Left cardiac atrium (tissue), 4 donors: ENCODE measurements around the gene NOL3. TPM values are rescaled to one million over a fixed set of nuclear protein-coding genes. Genes with fewer than 3 reads are reported as not detected.

Source experiments
- ATAC-seq, 2 donors: fragments of 200-7000 bp; cut with Tn5 transposase; one replicate each; pipeline ENCODE4 v1.9.1; 2020; ENCODE audit warnings: mild to moderate bottlenecking in 2 of 2, moderate library complexity in 2 of 2
- DNase-seq: peaks from one replicate; pipeline ENCODE4 v3.0.0-alpha.2; 2020
- intact Hi-C, 2 donors: fragments of 100-400 bp; cut with DNase I; formaldehyde crosslinking; loops; one replicate each; pipeline versions ENCODE4 v1.14.1 to v1.15.1; 2022 to 2023
- microRNA-seq, 2 donors: library from miRNA; unstranded; fragments of <30 nt; microRNA quantifications; one replicate each; pipeline ENCODE4 v1.2.0, GENCODE V29; 2020
- total RNA-seq, 2 donors: library from RNA; stranded (reverse); fragmentation: NEBNext Ultra II Directional; extraction: Animal tissue kit (Norgen Biotek cat#: 25700); gene quantifications; one replicate each; pipeline ENCODE4 v1.2.1, GENCODE V29; 2021
- donor health status: DM: no; HTN: yes; CAD: no.
- donor health status: DM: no; HTN: yes; CAD: no; lungs with severe emphysema.
- donor health status: DM: yes; HTN: yes; CAD: no.
- donor health status: Dilated cardiomyopathy.

The NOL3 gene
- total RNA-seq, 2 donors from 2014 or later: 58.6 to 80.5 TPM

- intact Hi-C loops: no loop called here
- no peak for DNase-seq
- no peak for ATAC-seq
Observed at GRCh38 chr16:67213197-67214019, 43.1 kb downstream of the NOL3 start.

GRCh38 chr16:67215706-67216105, 45.4 kb downstream of the NOL3 start:
- DNase-seq (no peak), ATAC-seq (no peak)
- intact Hi-C loops: no loop called here

DNA sequence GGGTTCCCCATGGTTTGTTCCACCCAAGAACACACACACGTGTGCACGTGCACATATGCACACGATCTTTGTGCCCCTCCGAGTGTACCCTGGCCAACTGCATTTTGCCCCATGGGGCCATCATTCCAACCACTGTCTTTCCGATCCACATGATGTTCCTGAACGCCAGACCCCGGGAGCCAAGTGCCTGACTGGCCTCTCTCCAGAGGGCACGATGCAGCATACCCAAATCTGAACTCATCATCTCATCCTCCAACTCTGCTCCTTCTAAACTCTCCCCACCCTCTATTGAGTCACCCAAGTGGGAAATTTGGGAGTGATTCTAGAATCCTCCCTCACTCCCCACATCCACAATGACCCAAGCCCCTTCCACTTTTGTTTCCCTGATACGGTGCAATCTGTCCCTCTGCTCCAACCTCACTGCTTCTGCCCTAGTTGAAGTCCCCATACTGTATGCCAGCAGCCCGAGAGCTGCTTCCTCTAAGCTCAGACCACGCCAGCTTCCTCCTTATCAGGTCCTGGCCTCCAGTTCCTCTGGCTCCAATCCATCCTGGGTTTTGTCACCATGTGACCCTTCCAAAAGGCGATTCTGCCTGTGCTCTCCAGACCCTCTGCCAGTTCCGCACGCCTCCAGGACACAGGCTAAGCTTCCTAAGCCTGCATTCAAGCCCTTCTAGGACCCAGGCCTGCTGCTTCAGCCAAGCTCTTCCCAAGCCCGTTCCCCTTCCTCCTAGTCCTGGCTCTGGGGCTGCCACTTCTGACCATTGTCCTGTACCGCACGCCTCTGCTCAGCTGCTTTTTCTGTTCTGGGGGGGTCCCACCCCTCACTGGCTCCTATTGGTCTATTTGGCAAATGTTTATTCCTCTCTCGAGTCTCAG, 46.5 kb downstream of the NOL3 start:
- intact Hi-C loops: no loop called here
- DNase-seq (peak; percentile 84), ATAC-seq (peak; percentile 89 to 90)

DNA sequence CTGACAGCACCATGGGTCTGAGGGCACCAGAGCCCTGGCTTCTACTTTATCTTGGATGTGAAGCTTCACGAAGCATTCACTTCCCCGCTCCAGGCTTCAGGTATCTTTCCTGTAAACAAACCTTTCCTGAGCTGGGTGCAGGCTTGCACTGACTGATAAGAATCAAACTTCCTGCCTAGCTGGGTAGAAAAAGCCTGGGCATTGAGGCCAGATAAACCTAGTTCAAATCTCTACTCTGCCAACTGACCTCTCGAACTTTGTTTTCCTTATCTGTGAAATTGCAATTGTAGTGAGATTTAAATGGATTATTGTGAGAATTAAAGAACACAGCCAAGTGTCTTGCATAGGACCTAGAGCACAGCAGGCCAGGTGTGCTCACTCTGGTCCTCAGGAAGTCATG, 53.7 kb downstream of the NOL3 start:
- intact Hi-C loops: no loop called here
- DNase-seq (no peak), ATAC-seq (no peak)

Small RNA genes lying within 50 kb of the gene (microRNA-seq; reads per million reads assigned to microRNA genes)
- gene MIR328: 145 to 263 reads per million in 2 donors

Other genes with a start within 250 kb of the NOL3 start
- 100 to 1,000 TPM in 1 of 2 donors, 10 to 100 TPM in 1; 58.3 to 325 TPM for gene RRAD, start 245.0 kb upstream of the NOL3 start, total RNA-seq
- gene CIAO2B, start 236.1 kb upstream of the NOL3 start, total RNA-seq: 100 to 1,000 TPM in 1 of 2 donors, 10 to 100 TPM in 1; 92.7 to 120 TPM
- 10 to 100 TPM; 27.6 to 48.0 TPM for gene CES2, start 235.0 kb upstream of the NOL3 start, total RNA-seq
- gene CES3, start 209.3 kb upstream of the NOL3 start, total RNA-seq: 1 to 10 TPM in 1 of 2 donors, under 1 TPM in 1; 0.63 to 1.4 TPM
- gene CES4A, start 181.9 kb upstream of the NOL3 start, total RNA-seq: 1 to 10 TPM; 5.2 to 8.5 TPM
- gene CBFB, start 141.4 kb upstream of the NOL3 start, total RNA-seq: 10 to 100 TPM; 29.2 to 34.6 TPM
- 10 to 100 TPM; 11.0 to 11.8 TPM for gene PHAF1, start 60.6 kb upstream of the NOL3 start, total RNA-seq
- 10 to 100 TPM; 11.3 to 15.1 TPM for gene B3GNT9, start 19.5 kb upstream of the NOL3 start, total RNA-seq
- gene TRADD, start 10.6 kb upstream of the NOL3 start, total RNA-seq: 10 to 100 TPM; 10.6 to 11.1 TPM
- gene FBXL8, start 10.6 kb upstream of the NOL3 start, total RNA-seq: 1 to 10 TPM; 8.0 to 8.5 TPM
- 10 to 100 TPM; 24.3 to 48.1 TPM for gene HSF4, start 5.8 kb upstream of the NOL3 start, total RNA-seq
- gene MATCAP1, start 13.4 kb downstream of the NOL3 start, total RNA-seq: 10 to 100 TPM; 16.8 to 18.1 TPM
- gene EXOC3L1, start 19.6 kb downstream of the NOL3 start, total RNA-seq: 1 to 10 TPM; 1.9 to 2.0 TPM
- gene E2F4, start 21.6 kb downstream of the NOL3 start, total RNA-seq: 10 to 100 TPM; 34.9 to 46.2 TPM
- gene ELMO3, start 28.6 kb downstream of the NOL3 start, total RNA-seq: 1 to 10 TPM; 1.0 to 1.6 TPM
- gene TMEM208, start 56.6 kb downstream of the NOL3 start, total RNA-seq: 10 to 100 TPM; 17.4 to 25.3 TPM
- gene FHOD1, start 76.9 kb downstream of the NOL3 start, total RNA-seq: 10 to 100 TPM; 18.7 to 25.8 TPM
- 1 to 10 TPM; 1.3 to 1.5 TPM for gene SLC9A5, start 78.4 kb downstream of the NOL3 start, total RNA-seq
- gene PLEKHG4, start 109.0 kb downstream of the NOL3 start, total RNA-seq: 1 to 10 TPM; 1.8 to 2.2 TPM
- under 1 TPM in 1 of 2 donors, not detected in 1; 0.16 TPM for gene KCTD19, start 156.2 kb downstream of the NOL3 start, total RNA-seq
- gene LRRC36, start 156.3 kb downstream of the NOL3 start, total RNA-seq: not detected
- gene TPPP3, start 223.0 kb downstream of the NOL3 start, total RNA-seq: 10 to 100 TPM; 22.9 to 40.1 TPM
- gene ZDHHC1, start 245.9 kb downstream of the NOL3 start, total RNA-seq: 1 to 10 TPM; 4.6 to 6.8 TPM